ENCODE data around the gene TH.

Gene TH

GRCh38 chr11:2171591-2172003, at the start of gene TH:
TSS of gene TH (minus strand) at chr11:2171815. CDS start at chr11:2171786, 29 bp downstream.
- no peak for DNase-seq

- DNase-seq: no peak
Observed at GRCh38 chr11:2221024-2221423, 49.4 kb upstream of the TH start.

GRCh38 chr11:2220173-2220771, 48.7 kb upstream of the TH start:
- peak; percentile 11 for DNase-seq

- no peak for DNase-seq
Observed at GRCh38 chr11:2219318-2220017, 47.9 kb upstream of the TH start.

GRCh38 chr11:2218031-2218633, 46.5 kb upstream of the TH start:
- no peak for DNase-seq

- DNase-seq: no peak
Observed at GRCh38 chr11:2217211-2218030, 45.8 kb upstream of the TH start.

GRCh38 chr11:2216400-2217064, 44.9 kb upstream of the TH start:
- DNase-seq: no peak

- DNase-seq: no peak
Observed at GRCh38 chr11:2215561-2216399, 44.2 kb upstream of the TH start.

GRCh38 chr11:2215230-2215560, 43.6 kb upstream of the TH start:
- no peak for DNase-seq

- no peak for DNase-seq
Observed at GRCh38 chr11:2214527-2215229, 43.1 kb upstream of the TH start.

- DNase-seq: no peak
Observed at GRCh38 chr11:2213890-2214526, 42.4 kb upstream of the TH start.

GRCh38 chr11:2213384-2213842, 41.8 kb upstream of the TH start:
- peak; percentile 45 for DNase-seq

GRCh38 chr11:2212411-2213251, 41.0 kb upstream of the TH start:
- DNase-seq: no peak

- no peak for DNase-seq
Observed at GRCh38 chr11:2211113-2211971, 39.7 kb upstream of the TH start.

- no peak for DNase-seq
Observed at GRCh38 chr11:2210366-2211112, 38.9 kb upstream of the TH start.

- no peak for DNase-seq
Observed at GRCh38 chr11:2209900-2210321, 38.3 kb upstream of the TH start.

- no peak for DNase-seq
Observed at GRCh38 chr11:2209370-2209801, 37.8 kb upstream of the TH start.

Measured in suppressor macrophage treated with lipopolysaccharide for 4 hours (primary cell).